Naive thymus-derived CD8-positive, alpha-beta T cell (primary cell): ENCODE data around the gene PYDC1. TPM values are rescaled to one million over a fixed set of nuclear protein-coding genes. Genes with fewer than 3 reads are reported as not detected.
"Not testable (repeated sequence)": the region's sequence is repeated elsewhere in the genome, so short reads cannot be mapped to it uniquely, and the experiment has no call there.

Experiments used
- ATAC-seq, 2 donors: fragments of 150-1000 bp; cut with Tn5 transposase in 1 of 2; sonication (Bioruptor Pico), chemical (Tn5 transposase) in 1 of 2; 1 replicate in 1 of 2; 2 replicates in 1 of 2; pipeline ENCODE4 v1.10.0; 2021; ENCODE audit warnings: mild to moderate bottlenecking in 2 of 2, moderate library complexity in 2 of 2
- POLR2A ChIA-PET: fragments of 350-600 bp; sonication (Branson Sonifier 250); formaldehyde crosslinking; loops from one replicate; lab custom pipeline; 2021; ENCODE audit warnings: antibody characterized with exemption; lab: Charles Lee
- DNase-seq, 10 donors: peaks; one replicate each; pipeline versions ENCODE4 v3.0.0 to v3.0.0-alpha.2; 2020 to 2022
- H3K27ac Mint-ChIP-seq, 10 donors: one replicate each; pipeline ENCODE4 v1.8.0; 2020 to 2022; ENCODE audit warnings: mild to moderate bottlenecking in 10 of 10, mixed read lengths in 10 of 10, moderate library complexity in 4 of 10, inconsistent platforms in 1 of 10
- H3K27me3 Mint-ChIP-seq, 5 donors: one replicate each; pipeline ENCODE4 v1.8.0; 2021 to 2022; ENCODE audit warnings: mixed read lengths in 5 of 5
- H3K36me3 Mint-ChIP-seq, 3 donors: one replicate each; pipeline ENCODE4 v1.8.0; 2020 to 2022; ENCODE audit warnings: mixed read lengths in 3 of 3, mild to moderate bottlenecking in 2 of 3, inconsistent platforms in 1 of 3
- H3K4me1 Mint-ChIP-seq, 4 donors: one replicate each; pipeline ENCODE4 v1.8.0; 2021 to 2022; ENCODE audit warnings: mixed read lengths in 4 of 4
- H3K4me3 Mint-ChIP-seq, 10 donors: one replicate each; pipeline ENCODE4 v1.8.0; 2020 to 2022; ENCODE audit warnings: mild to moderate bottlenecking in 10 of 10, mixed read lengths in 10 of 10, moderate library complexity in 6 of 10, inconsistent platforms in 1 of 10
- H3K9me3 Mint-ChIP-seq, 9 donors: one replicate each; pipeline ENCODE4 v1.8.0; 2020 to 2022; ENCODE audit warnings: mixed read lengths in 9 of 9, mild to moderate bottlenecking in 3 of 9, inconsistent platforms in 1 of 9, moderate library complexity in 1 of 9
- polyA plus RNA-seq, 3 donors: library from polyadenylated mRNA; unstranded; fragments of 300-500 nt; fragmentation: Illumina TruSeq; gene quantifications; one replicate each; pipeline ENCODE4 v1.2.3, GENCODE V29; 2021
- total RNA-seq, 8 experiments: library from RNA in 2 of 8; stranded (reverse) in 2 of 8; gene quantifications; one replicate each; pipeline ENCODE4 v1.2.3 and lab custom pipeline; 2021 to 2026

Gene PYDC1
- total and polyA plus RNA-seq, 5 experiments from 2014 or later = not detected

GRCh38 chr16:31200821-31201568 is 15.9 kb downstream of the PYDC1 start:
- H3K9me3 Mint-ChIP-seq = no peaks in the 10 kb centered on the region
- no peaks in the 10 kb centered on the region for H3K27me3 Mint-ChIP-seq
- H3K4me1 Mint-ChIP-seq = peaks cover 31 to 62% (median 59%) of the 10 kb centered on the region in 4 donors
- ATAC-seq (peak; percentile 30 to 60), DNase-seq (peak in 8 of 10 donors; percentile 39 to 73 (median 57))
- peaks cover 0 to 18% (median 3%) of the 10 kb centered on the region in 3 donors for H3K36me3 Mint-ChIP-seq
- POLR2A ChIA-PET = interaction anchor here (0.6 to 11.3 kb wide), 15 partner anchors 11 to 364 kb away, joined by 3 to 164 read pairs (median 8); partner anchors contain the start of genes ARMC5, FUS, KAT8 and PYDC1
- peak overlapping the region; percentile 85 to 93 (median 89) for H3K4me3 Mint-ChIP-seq
- peak overlapping the region; percentile 80 to 91 (median 88) for H3K27ac Mint-ChIP-seq

GRCh38 chr16:31200111-31200510 is 16.8 kb downstream of the PYDC1 start:
- Mint-ChIP-seq H3K36me3 (peaks cover 0 to 26% (median 3%) of the 10 kb centered on the region in 3 donors), H3K4me1 (peaks cover 31 to 63% (median 61%) of the 10 kb centered on the region in 4 donors), H3K4me3 (peak overlapping the region in 7 of 10 donors; percentile 6 to 92 (median 38)), H3K27ac (peak overlapping the region; percentile 32 to 89 (median 80))
- DNase-seq, H3K9me3 Mint-ChIP-seq, ATAC-seq, H3K27me3 Mint-ChIP-seq: not testable (repeated sequence)
- POLR2A ChIA-PET = interaction anchor here (0.6 to 11.3 kb wide), 10 partner anchors 10 to 182 kb away, joined by 4 to 164 read pairs (median 10); partner anchors contain the start of genes FUS, PYDC1 and TRIM72

GRCh38 chr16:31199430-31200041 is 17.4 kb downstream of the PYDC1 start:
- H3K9me3 Mint-ChIP-seq = no peaks in the 10 kb centered on the region
- ATAC-seq = no peak
- no peak for DNase-seq
- H3K36me3 Mint-ChIP-seq = peaks cover 0 to 32% (median 3%) of the 10 kb centered on the region in 3 donors
- no peaks in the 10 kb centered on the region for H3K27me3 Mint-ChIP-seq
- peak overlapping the region in 9 of 10 donors; percentile 6 to 92 (median 50) for H3K4me3 Mint-ChIP-seq
- POLR2A ChIA-PET = interaction anchor here (3.8 to 11.3 kb wide), 2 partner anchors 21 to 57 kb away, joined by 26 to 164 read pairs; partner anchors contain the start of gene FUS
- peak overlapping the region; percentile 50 to 89 (median 80) for H3K27ac Mint-ChIP-seq
- H3K4me1 Mint-ChIP-seq = peaks cover 30 to 62% (median 60%) of the 10 kb centered on the region in 4 donors

GRCh38 chr16:31198207-31198882 is 18.6 kb downstream of the PYDC1 start:
- DNase-seq (no peak), ATAC-seq (no peak)
- H3K4me3 Mint-ChIP-seq = peak overlapping the region in 3 of 10 donors; percentile 24 to 57 (median 55)
- POLR2A ChIA-PET = interaction anchor here (0.6 to 11.3 kb wide), 3 partner anchors 11 to 38 kb away, joined by 3 to 164 read pairs (median 4); partner anchors contain the start of gene FUS
- peaks cover 2 to 42% (median 8%) of the 10 kb centered on the region in 3 donors for H3K36me3 Mint-ChIP-seq
- H3K27me3 Mint-ChIP-seq = no peaks in the 10 kb centered on the region
- peaks cover 31 to 63% (median 60%) of the 10 kb centered on the region in 4 donors for H3K4me1 Mint-ChIP-seq
- H3K27ac Mint-ChIP-seq = peak overlapping the region; percentile 18 to 86 (median 68)
- no peaks in the 10 kb centered on the region for H3K9me3 Mint-ChIP-seq

- H3K27ac Mint-ChIP-seq = peak overlapping the region in 8 of 10 donors; percentile 8 to 79 (median 62)
- POLR2A ChIA-PET = interaction anchor here (2.8 to 11.3 kb wide), 3 partner anchors 10 to 18 kb away, joined by 10 to 164 read pairs (median 21); partner anchors contain the start of gene FUS
- ATAC-seq (no peak), DNase-seq (no peak)
- H3K9me3 Mint-ChIP-seq = no peaks in the 10 kb centered on the region
- H3K36me3 Mint-ChIP-seq = peaks cover 6 to 61% (median 17%) of the 10 kb centered on the region in 3 donors
- H3K4me3 Mint-ChIP-seq = peak overlapping the region in 1 of 10 donors; percentile 34
- peaks cover 31 to 66% (median 58%) of the 10 kb centered on the region in 4 donors for H3K4me1 Mint-ChIP-seq
- H3K27me3 Mint-ChIP-seq = no peaks in the 10 kb centered on the region
These were observed 20.4 kb downstream of the PYDC1 start for GRCh38 chr16:31196324-31197088.

- not testable (repeated sequence) for H3K9me3 Mint-ChIP-seq, ATAC-seq, DNase-seq, H3K27me3 Mint-ChIP-seq
- Mint-ChIP-seq H3K36me3 (peaks cover 6 to 67% (median 22%) of the 10 kb centered on the region in 3 donors), H3K27ac (peak overlapping the region in 7 of 10 donors; percentile 8 to 79 (median 44)), H3K4me1 (peaks cover 29 to 65% (median 57%) of the 10 kb centered on the region in 4 donors), H3K4me3 (peak overlapping the region in 1 of 10 donors; percentile 34)
- POLR2A ChIA-PET = interaction anchor here (2.8 to 11.3 kb wide), 3 partner anchors 9 to 17 kb away, joined by 10 to 164 read pairs (median 21); partner anchors contain the start of gene FUS
These were observed 21.1 kb downstream of the PYDC1 start for GRCh38 chr16:31195861-31196260.

- POLR2A ChIA-PET = interaction anchor here (2.8 to 11.3 kb wide), 3 partner anchors 8 to 16 kb away, joined by 10 to 164 read pairs (median 21); partner anchors contain the start of gene FUS
- Mint-ChIP-seq H3K4me3 (peak overlapping the region in 1 of 10 donors; percentile 28), H3K27ac (peak overlapping the region in 3 of 10 donors; percentile 34 to 54 (median 45)), H3K4me1 (peaks cover 36 to 66% (median 60%) of the 10 kb centered on the region in 4 donors), H3K36me3 (peaks cover 7 to 76% (median 30%) of the 10 kb centered on the region in 3 donors), H3K9me3 (no peaks in the 10 kb centered on the region), H3K27me3 (no peaks in the 10 kb centered on the region)
- DNase-seq = no peak
- no peak for ATAC-seq
These were observed 22.0 kb downstream of the PYDC1 start for GRCh38 chr16:31194898-31195297.

- Mint-ChIP-seq H3K27ac (peak overlapping the region in 3 of 10 donors; percentile 43 to 83 (median 69)), H3K4me1 (peaks cover 35 to 66% (median 60%) of the 10 kb centered on the region in 4 donors), H3K27me3 (no peaks in the 10 kb centered on the region), H3K36me3 (peaks cover 17 to 78% (median 40%) of the 10 kb centered on the region in 3 donors), H3K9me3 (no peaks in the 10 kb centered on the region), H3K4me3 (no peak overlapping the region)
- no peak for DNase-seq
- no peak for ATAC-seq
- POLR2A ChIA-PET = interaction anchor here (0.7 to 11.3 kb wide), 5 partner anchors 8 to 282 kb away, joined by 3 to 164 read pairs (median 4); partner anchors contain the start of gene FUS
These were observed 23.1 kb downstream of the PYDC1 start for GRCh38 chr16:31193874-31194273.

- POLR2A ChIA-PET = interaction anchor here (0.9 to 11.3 kb wide), 3 partner anchors 9 to 14 kb away, joined by 3 to 164 read pairs (median 4); partner anchors contain the start of gene FUS
- no peaks in the 10 kb centered on the region for H3K27me3 Mint-ChIP-seq
- peak overlapping the region in 8 of 10 donors; percentile 6 to 81 (median 54) for H3K27ac Mint-ChIP-seq
- no peaks in the 10 kb centered on the region for H3K9me3 Mint-ChIP-seq
- H3K36me3 Mint-ChIP-seq = peaks cover 19 to 86% (median 48%) of the 10 kb centered on the region in 3 donors
- H3K4me1 Mint-ChIP-seq = peaks cover 36 to 66% (median 59%) of the 10 kb centered on the region in 4 donors
- ATAC-seq (no peak), DNase-seq (no peak)
- peak overlapping the region in 2 of 10 donors; percentile 2 to 25 for H3K4me3 Mint-ChIP-seq
These were observed 23.9 kb downstream of the PYDC1 start for GRCh38 chr16:31192856-31193642.

GRCh38 chr16:31191697-31192428 is 25.1 kb downstream of the PYDC1 start:
- ATAC-seq (peak in 1 of 2 donors; percentile 9), DNase-seq (peak in 1 of 10 donors; percentile 3)
- no peaks in the 10 kb centered on the region for H3K27me3 Mint-ChIP-seq
- POLR2A ChIA-PET = interaction anchor here (1.2 kb wide), 1 partner anchor 12 kb away, joined by 4 read pairs; the partner anchor contains the start of gene FUS
- no peaks in the 10 kb centered on the region for H3K9me3 Mint-ChIP-seq
- H3K4me1 Mint-ChIP-seq = peaks cover 44 to 74% (median 66%) of the 10 kb centered on the region in 4 donors
- peaks cover 19 to 97% (median 54%) of the 10 kb centered on the region in 3 donors for H3K36me3 Mint-ChIP-seq
- peak overlapping the region; percentile 24 to 84 (median 60) for H3K27ac Mint-ChIP-seq
- H3K4me3 Mint-ChIP-seq = peak overlapping the region in 1 of 10 donors; percentile 20
